ENCODE measurements around the gene LRRN4CL. TPM values are rescaled to one million over a fixed set of nuclear protein-coding genes. Genes with fewer than 3 reads are reported as not detected.

Gene LRRN4CL
- polyA plus RNA-seq, 1 donor = 2.9 TPM

DNA sequence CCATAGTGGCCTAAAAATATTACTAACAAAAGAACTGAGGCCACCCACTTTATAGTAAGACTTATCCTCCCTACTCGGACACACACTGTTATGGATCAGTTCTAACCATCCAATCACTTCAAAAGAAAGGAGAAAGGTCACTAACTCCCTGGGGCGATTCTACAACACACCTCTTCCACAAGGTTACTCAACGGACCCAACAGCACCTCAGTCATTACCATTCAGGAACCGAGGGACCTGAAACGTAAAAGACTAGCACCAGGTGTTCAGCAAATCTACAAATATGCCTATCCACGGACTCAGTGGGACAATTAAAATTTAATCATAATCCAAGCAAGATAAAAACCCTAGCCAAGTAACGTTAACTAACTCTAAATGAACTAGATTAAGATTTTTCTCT, 36.3 kb upstream of the LRRN4CL start:
- Histone ChIP-seq H3K27me3 (ENCODE audit: control insufficient read depth, insufficient read depth, low read length) (no peaks in the 10 kb centered on the region), H3K9me3 (ENCODE audit: control insufficient read depth, low read depth, low read length) (no peaks in the 10 kb centered on the region), H3K27ac (ENCODE audit: low read length) (peak overlapping the region; percentile 90), H3K36me3 (ENCODE audit: control insufficient read depth, insufficient read depth, low read length) (peaks cover 35% of the 10 kb centered on the region), H3K4me3 (ENCODE audit: low read length) (peak overlapping the region; percentile 66), H3K4me1 (ENCODE audit: control insufficient read depth, insufficient read depth, low read length) (no peaks in the 10 kb centered on the region)
- peak in 1 of 2 donors; percentile 49 for DNase-seq
- no CpG with 5 or more reads among the region's 7 CpGs for WGBS (ENCODE audit: insufficient coverage, low lambda C conversion rate)

DNA sequence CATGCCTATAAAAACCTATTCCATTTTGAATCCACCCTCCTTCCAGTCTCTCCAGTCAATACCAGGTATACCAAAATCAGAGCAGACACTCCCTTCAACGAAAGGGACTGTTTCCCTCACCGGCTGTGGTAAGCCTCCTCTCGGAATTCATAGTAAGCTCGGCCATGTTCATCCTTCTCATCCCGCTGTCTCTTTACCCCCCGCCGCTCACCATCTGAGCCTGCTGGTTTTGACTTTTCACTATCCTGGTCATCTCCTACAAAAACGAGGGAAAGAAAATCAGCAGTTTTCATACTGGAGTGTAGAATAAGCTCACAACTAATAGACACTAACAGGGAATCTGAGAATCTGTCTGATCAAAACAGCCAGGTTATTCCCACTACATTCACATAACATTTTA, 34.8 kb upstream of the LRRN4CL start:
- Histone ChIP-seq H3K9me3 (ENCODE audit: control insufficient read depth, low read depth, low read length) (no peaks in the 10 kb centered on the region), H3K36me3 (ENCODE audit: control insufficient read depth, insufficient read depth, low read length) (peaks cover 49% of the 10 kb centered on the region), H3K27ac (ENCODE audit: low read length) (no peak overlapping the region), H3K27me3 (ENCODE audit: control insufficient read depth, insufficient read depth, low read length) (no peaks in the 10 kb centered on the region), H3K4me1 (ENCODE audit: control insufficient read depth, insufficient read depth, low read length) (no peaks in the 10 kb centered on the region), H3K4me3 (ENCODE audit: low read length) (peak overlapping the region; percentile 66)
- no CpG with 5 or more reads among the region's 8 CpGs for WGBS (ENCODE audit: insufficient coverage, low lambda C conversion rate)
- no peak for DNase-seq

DNA sequence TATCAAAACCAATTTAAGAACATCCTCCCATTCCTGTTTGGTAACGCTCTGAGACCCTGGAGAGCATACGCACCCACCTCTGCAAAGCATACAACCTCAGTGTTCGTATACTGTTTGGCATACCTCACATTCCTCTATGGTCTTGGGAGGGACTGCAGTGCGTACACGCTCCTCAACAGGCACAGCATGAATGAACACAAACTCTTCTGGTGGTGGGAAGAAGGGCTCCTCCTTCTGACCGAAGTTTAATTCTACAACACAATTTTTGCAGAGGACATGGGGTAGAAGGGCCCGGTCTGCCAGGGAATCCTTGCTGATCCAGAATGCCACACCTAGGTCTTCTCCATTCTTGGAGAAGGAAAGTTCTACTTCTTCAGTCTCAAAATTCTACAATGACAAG, 32.7 kb upstream of the LRRN4CL start:
- no peaks in the 10 kb centered on the region for H3K27me3 ChIP-seq (ENCODE audit: control insufficient read depth, insufficient read depth, low read length)
- no peak overlapping the region for H3K27ac ChIP-seq (ENCODE audit: low read length)
- no peaks in the 10 kb centered on the region for H3K9me3 ChIP-seq (ENCODE audit: control insufficient read depth, low read depth, low read length)
- H3K36me3 ChIP-seq (ENCODE audit: control insufficient read depth, insufficient read depth, low read length) = peaks cover 70% of the 10 kb centered on the region
- no peak for DNase-seq
- 80% methylated on average over 1 of the region's 7 CpGs for WGBS (ENCODE audit: insufficient coverage, low lambda C conversion rate)
- H3K4me3 ChIP-seq (ENCODE audit: low read length) = no peak overlapping the region
- peaks cover under 1% of the 10 kb centered on the region for H3K4me1 ChIP-seq (ENCODE audit: control insufficient read depth, insufficient read depth, low read length)

DNA sequence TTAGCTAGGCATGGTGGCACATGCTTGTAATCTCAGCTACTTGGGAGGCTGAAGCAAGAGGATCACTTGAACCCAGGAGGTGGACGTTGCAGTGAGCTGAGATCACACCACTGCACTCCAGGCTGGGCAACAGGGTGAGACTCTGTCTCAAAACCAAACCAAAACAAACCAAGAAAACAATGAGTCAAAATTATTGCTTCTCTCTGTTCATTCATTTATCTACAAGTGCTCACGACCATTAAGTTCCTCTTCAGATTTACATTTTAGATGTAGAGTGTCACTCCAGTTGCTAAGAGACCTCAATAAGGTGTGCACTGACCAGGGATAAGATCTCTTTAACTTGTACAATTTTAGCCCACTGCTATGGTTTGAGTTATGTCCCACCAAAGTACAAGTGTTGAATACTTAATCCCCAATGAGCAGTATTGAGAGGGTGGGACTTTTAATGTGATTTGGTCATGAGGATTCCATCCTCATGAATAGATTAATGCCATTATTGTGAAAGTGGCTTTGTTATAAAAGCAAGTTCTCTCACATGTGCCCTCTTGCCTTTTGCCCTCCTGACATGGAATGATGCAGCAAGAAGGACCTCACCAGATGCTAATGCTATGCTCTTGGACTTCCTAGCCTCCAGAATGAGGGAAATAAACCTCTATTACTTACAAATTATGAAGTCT, 30.1 kb upstream of the LRRN4CL start:
- peaks cover 21% of the 10 kb centered on the region for H3K4me1 ChIP-seq (ENCODE audit: control insufficient read depth, insufficient read depth, low read length)
- H3K36me3 ChIP-seq (ENCODE audit: control insufficient read depth, insufficient read depth, low read length) = peaks cover 93% of the 10 kb centered on the region
- no CpG with 5 or more reads among the region's 2 CpGs for WGBS (ENCODE audit: insufficient coverage, low lambda C conversion rate)

DNA sequence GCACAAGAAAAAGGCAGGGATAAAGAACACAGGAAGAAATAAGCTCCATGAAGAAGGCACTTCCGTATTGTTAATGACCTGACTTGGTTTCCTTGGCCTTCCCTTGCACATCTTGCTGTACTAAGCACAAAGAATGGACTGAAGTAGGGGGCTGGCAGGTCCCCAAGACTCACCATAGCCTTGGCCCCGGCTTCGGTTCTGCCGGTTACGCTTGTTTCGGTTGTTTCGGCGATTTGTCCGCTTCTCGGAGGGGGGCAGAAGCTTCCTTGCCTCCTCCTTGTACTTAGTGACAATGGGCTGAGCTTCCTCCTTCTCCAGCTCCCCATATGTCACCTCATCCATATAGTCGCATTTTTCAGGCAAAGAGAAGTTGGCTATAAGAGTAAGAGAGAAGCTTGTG, 27.5 kb upstream of the LRRN4CL start:
- no peak for DNase-seq
- Histone ChIP-seq H3K4me3 (ENCODE audit: low read length) (no peak overlapping the region), H3K4me1 (ENCODE audit: control insufficient read depth, insufficient read depth, low read length) (peaks cover 44% of the 10 kb centered on the region), H3K9me3 (ENCODE audit: control insufficient read depth, low read depth, low read length) (no peaks in the 10 kb centered on the region), H3K27ac (ENCODE audit: low read length) (no peak overlapping the region), H3K27me3 (ENCODE audit: control insufficient read depth, insufficient read depth, low read length) (no peaks in the 10 kb centered on the region), H3K36me3 (ENCODE audit: control insufficient read depth, insufficient read depth, low read length) (peaks cover 82% of the 10 kb centered on the region)
- WGBS (ENCODE audit: insufficient coverage, low lambda C conversion rate) = 100% methylated on average over 9 of the region's 11 CpGs

More for the DNA sequence above, 30.1 kb upstream of the LRRN4CL start:
- DNase-seq = no peak
- no peaks in the 10 kb centered on the region for H3K27me3 ChIP-seq (ENCODE audit: control insufficient read depth, insufficient read depth, low read length)
- H3K9me3 ChIP-seq (ENCODE audit: control insufficient read depth, low read depth, low read length) = no peaks in the 10 kb centered on the region
- H3K27ac ChIP-seq (ENCODE audit: low read length) = no peak overlapping the region
- H3K4me3 ChIP-seq (ENCODE audit: low read length) = no peak overlapping the region

DNA sequence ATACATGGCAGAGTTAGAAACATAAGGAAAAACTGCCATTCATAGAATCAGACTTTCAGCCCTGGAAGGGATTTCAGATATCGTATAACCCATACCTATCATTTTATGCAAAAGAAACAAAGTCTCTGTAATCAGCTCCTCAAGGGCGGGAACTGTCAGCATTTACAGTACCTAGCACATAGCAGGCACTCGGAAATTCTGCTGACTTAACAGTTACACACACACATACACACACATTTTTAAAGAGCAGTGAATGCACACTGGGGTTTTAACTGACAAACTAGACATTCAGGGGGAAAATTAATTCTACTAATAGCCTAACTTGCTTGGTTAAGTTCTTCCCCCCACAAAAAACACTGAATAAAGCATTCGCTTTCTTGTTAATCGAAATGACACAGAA, 26.9 kb upstream of the LRRN4CL start:
- H3K27me3 ChIP-seq (ENCODE audit: control insufficient read depth, insufficient read depth, low read length) = no peaks in the 10 kb centered on the region
- no peak overlapping the region for H3K4me3 ChIP-seq (ENCODE audit: low read length)
- DNase-seq = peak in 1 of 2 donors; percentile 49
- H3K27ac ChIP-seq (ENCODE audit: low read length) = no peak overlapping the region
- WGBS (ENCODE audit: insufficient coverage, low lambda C conversion rate) = 100% methylated on average over 2 of the region's 5 CpGs
- H3K36me3 ChIP-seq (ENCODE audit: control insufficient read depth, insufficient read depth, low read length) = peaks cover 81% of the 10 kb centered on the region
- no peaks in the 10 kb centered on the region for H3K9me3 ChIP-seq (ENCODE audit: control insufficient read depth, low read depth, low read length)
- peaks cover 50% of the 10 kb centered on the region for H3K4me1 ChIP-seq (ENCODE audit: control insufficient read depth, insufficient read depth, low read length)

DNA sequence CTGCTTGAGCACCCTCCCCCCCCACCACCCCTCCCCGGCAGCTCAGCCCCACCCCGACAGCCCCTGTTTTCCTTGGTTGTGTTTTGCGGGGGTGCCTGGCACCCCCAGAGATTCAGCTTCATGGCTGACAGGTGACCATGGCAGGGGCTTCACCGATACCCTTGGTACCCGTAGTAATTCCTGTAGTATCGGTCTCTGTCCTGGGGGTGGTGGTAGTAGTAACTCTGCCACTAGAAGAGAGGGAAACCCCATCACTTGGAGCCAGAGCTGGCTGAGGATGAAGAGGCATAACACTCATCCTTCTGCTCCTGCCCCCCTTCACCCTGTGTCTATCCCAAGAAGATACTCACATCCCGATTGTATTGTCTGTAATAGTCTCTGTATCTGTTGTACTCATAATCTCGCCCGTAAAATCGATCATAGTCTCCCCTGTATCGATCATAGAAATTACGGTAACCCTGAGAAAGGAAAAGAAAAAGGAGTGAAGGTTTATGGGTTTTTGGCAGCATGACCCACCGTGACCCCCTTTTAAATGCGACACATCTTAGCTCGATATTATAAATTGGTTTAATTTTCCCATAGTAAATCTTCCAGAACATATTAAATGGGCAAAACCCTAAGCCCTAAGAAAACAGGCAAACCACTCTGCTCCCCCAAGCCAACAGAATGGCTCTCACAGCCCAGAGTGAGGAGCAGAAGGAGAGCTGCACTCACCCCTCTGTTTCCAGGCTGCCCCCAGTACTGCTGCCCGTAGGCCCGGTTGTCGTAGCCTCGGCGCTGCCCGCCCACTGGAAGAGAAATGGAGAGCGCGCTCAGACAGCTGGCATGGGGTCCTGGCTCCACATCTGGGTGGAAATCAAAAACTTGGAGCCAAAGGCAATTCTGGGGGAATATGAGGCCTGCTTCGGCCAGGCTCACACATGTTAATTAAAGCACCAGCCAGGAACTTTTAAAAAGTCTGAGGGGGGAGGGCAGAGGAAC, 26.1 kb upstream of the LRRN4CL start:
- Histone ChIP-seq H3K4me1 (ENCODE audit: control insufficient read depth, insufficient read depth, low read length) (peaks cover 51% of the 10 kb centered on the region), H3K4me3 (ENCODE audit: low read length) (no peak overlapping the region), H3K36me3 (ENCODE audit: control insufficient read depth, insufficient read depth, low read length) (peaks cover 79% of the 10 kb centered on the region), H3K27me3 (ENCODE audit: control insufficient read depth, insufficient read depth, low read length) (no peaks in the 10 kb centered on the region), H3K27ac (ENCODE audit: low read length) (no peak overlapping the region), H3K9me3 (ENCODE audit: control insufficient read depth, low read depth, low read length) (no peaks in the 10 kb centered on the region)
- no peak for DNase-seq
- 96% methylated on average over 5 of the region's 24 CpGs for WGBS (ENCODE audit: insufficient coverage, low lambda C conversion rate)

DNA sequence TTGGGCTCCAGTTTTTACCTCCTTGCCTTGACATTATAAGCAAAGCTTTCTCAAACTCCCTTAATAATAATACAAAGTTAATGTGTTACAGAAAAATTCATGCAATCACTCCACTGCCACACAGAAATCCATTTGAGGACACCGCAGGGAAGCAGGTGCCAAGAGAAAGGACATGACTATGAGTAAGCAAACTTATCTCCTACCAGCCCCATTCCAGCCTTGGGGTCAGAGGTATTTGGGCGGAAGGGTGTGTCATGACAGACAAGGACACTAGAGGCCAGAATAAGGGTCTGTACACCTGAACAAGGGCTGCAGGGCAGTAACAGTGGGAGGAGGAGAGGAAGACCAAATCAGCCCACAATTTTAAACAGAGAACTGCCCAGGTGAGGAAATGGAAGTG, 24.0 kb upstream of the LRRN4CL start:
- no CpG with 5 or more reads among the region's 2 CpGs for WGBS (ENCODE audit: insufficient coverage, low lambda C conversion rate)
- Histone ChIP-seq H3K9me3 (ENCODE audit: control insufficient read depth, low read depth, low read length) (no peaks in the 10 kb centered on the region), H3K4me3 (ENCODE audit: low read length) (no peak overlapping the region), H3K4me1 (ENCODE audit: control insufficient read depth, insufficient read depth, low read length) (peaks cover 64% of the 10 kb centered on the region), H3K27me3 (ENCODE audit: control insufficient read depth, insufficient read depth, low read length) (no peaks in the 10 kb centered on the region), H3K36me3 (ENCODE audit: control insufficient read depth, insufficient read depth, low read length) (peaks cover 62% of the 10 kb centered on the region), H3K27ac (ENCODE audit: low read length) (peak overlapping the region; percentile 72)
- DNase-seq = peak; percentile 90 to 94

DNA sequence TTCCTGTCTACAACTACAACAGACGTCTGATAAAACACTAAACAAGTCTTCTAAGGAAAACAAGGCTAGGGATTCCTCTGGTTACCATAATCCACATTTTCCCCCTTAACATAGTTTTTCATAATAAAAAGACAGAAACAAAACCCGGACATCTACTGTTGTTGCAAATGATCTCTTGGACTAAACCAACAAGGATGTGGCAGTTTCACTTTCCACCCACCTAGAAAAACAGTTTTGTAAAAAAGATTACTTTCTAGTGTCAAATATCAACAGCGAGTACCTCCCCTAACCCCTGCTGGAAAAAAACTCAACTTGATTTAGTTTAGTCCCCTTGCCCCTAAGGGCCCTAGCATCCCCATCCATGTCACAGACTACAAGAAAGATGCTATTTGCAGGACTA, 23.5 kb upstream of the LRRN4CL start:
- peaks cover 58% of the 10 kb centered on the region for H3K36me3 ChIP-seq (ENCODE audit: control insufficient read depth, insufficient read depth, low read length)
- peaks cover 68% of the 10 kb centered on the region for H3K4me1 ChIP-seq (ENCODE audit: control insufficient read depth, insufficient read depth, low read length)
- peak overlapping the region; percentile 72 for H3K27ac ChIP-seq (ENCODE audit: low read length)
- H3K9me3 ChIP-seq (ENCODE audit: control insufficient read depth, low read depth, low read length) = no peaks in the 10 kb centered on the region
- peak in 1 of 2 donors; percentile 42 for DNase-seq
- no peak overlapping the region for H3K4me3 ChIP-seq (ENCODE audit: low read length)
- WGBS (ENCODE audit: insufficient coverage, low lambda C conversion rate) = 33% methylated on average over 2 of the region's 3 CpGs
- H3K27me3 ChIP-seq (ENCODE audit: control insufficient read depth, insufficient read depth, low read length) = no peaks in the 10 kb centered on the region

DNA sequence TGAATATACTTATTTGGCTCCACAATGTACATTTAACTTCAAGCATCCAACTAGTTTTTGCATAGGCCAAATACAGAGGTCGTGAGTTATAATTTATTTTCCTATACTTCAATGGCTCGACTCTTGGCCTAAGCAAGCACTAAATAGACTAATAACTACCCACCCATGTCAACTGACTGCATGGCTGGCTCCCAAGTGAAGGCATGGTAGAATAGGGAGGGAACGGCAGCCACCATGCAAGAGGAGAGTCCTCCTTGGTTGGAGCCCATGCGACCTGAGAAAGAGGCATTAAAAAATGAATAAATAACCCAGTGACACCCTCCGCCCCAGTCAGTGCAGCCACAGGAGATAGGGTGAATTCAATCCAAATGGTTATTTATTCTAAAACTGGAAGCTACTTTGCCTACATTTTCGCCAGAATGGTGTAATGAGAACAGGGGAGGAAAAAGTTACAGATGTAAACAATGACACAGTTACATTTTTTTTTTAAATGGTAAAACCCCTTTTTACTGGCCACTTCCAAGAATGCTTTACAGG, 23.0 kb upstream of the LRRN4CL start:
- H3K36me3 ChIP-seq (ENCODE audit: control insufficient read depth, insufficient read depth, low read length) = peaks cover 55% of the 10 kb centered on the region
- 80% methylated on average over 1 of the region's 6 CpGs for WGBS (ENCODE audit: insufficient coverage, low lambda C conversion rate)
- H3K9me3 ChIP-seq (ENCODE audit: control insufficient read depth, low read depth, low read length) = no peaks in the 10 kb centered on the region
- H3K27me3 ChIP-seq (ENCODE audit: control insufficient read depth, insufficient read depth, low read length) = no peaks in the 10 kb centered on the region
- peaks cover 73% of the 10 kb centered on the region for H3K4me1 ChIP-seq (ENCODE audit: control insufficient read depth, insufficient read depth, low read length)
- H3K27ac ChIP-seq (ENCODE audit: low read length) = peak overlapping the region; percentile 72
- H3K4me3 ChIP-seq (ENCODE audit: low read length) = no peak overlapping the region
- DNase-seq = no peak
